Esophagus muscularis mucosa (tissue), 3 donors: ENCODE measurements around the gene TMEM88.
A peak's percentile ranks its signal among the peaks of the same experiment; 100 is the strongest.

Experiments used
- POLR2AphosphoS5 ChIP-seq, 2 donors: sonication (generic); formaldehyde crosslinking; IDR thresholded peaks; one replicate each; pipeline ENCODE4 v1.6.1; 2017; ENCODE audit warnings: antibody characterized with exemption in 2 of 2
- TF ChIP-seq, protein P1 (sequence below), 3 experiments: fragments of 200-600 bp in 2 of 3; fragments of 450-650 bp in 1 of 3; sonication (generic) in 2 of 3; IDR thresholded peaks; one replicate each; pipeline ENCODE4 v1.5.1; 2017 to 2019; ENCODE audit warnings: antibody characterized with exemption in 3 of 3, mild to moderate bottlenecking in 2 of 3, moderate library complexity in 1 of 3

DNA sequence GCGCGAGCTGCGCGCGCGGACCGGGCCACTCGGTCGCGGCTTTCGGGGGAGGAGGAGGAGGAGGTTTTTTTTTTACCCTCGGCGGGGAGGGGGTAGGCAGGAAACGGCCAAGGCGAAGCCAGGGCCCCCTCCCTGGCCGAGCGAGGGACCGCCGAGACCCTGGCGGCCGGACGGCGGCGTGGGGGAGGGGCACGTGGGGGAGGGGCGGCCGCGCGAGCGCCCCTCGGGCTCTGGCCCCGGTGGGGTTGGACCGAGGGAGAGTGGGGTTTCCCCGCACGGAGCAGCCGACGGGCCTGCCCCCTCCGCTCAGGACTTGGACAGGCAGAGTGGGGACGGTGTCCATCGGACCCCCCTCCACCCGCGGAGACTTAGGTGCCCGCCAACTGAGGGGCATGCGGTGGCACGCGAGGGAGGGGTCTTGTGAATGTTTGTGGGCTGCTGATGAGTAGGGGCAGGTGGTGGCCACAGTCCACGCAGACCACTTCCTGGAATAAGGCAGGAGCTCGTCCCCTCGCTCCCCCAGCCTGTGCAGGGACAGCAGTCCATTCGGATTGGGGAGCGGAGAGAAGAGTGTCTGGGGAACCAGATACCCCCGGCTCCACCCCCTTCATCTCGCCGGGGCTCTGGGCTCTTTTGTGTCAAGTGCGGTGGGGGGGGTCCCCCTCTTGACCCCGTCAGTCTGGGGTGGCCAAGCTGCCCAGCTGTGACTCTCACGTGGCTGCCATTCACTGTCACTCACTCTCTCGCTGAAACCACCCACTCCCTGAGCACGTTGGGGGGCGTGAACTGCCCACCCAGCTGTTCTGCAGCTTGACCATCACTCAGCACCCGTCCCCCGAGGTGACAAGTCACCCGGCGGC, 30.7 kb downstream of the TMEM88 start:
- TF ChIP-seq, protein P1, sequence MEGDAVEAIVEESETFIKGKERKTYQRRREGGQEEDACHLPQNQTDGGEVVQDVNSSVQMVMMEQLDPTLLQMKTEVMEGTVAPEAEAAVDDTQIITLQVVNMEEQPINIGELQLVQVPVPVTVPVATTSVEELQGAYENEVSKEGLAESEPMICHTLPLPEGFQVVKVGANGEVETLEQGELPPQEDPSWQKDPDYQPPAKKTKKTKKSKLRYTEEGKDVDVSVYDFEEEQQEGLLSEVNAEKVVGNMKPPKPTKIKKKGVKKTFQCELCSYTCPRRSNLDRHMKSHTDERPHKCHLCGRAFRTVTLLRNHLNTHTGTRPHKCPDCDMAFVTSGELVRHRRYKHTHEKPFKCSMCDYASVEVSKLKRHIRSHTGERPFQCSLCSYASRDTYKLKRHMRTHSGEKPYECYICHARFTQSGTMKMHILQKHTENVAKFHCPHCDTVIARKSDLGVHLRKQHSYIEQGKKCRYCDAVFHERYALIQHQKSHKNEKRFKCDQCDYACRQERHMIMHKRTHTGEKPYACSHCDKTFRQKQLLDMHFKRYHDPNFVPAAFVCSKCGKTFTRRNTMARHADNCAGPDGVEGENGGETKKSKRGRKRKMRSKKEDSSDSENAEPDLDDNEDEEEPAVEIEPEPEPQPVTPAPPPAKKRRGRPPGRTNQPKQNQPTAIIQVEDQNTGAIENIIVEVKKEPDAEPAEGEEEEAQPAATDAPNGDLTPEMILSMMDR (IDR thresholded peaks at IDR 0.05), result no peak
- peak in 1 of 2 donors; percentile 3 for TF ChIP-seq POLR2AphosphoS5 (IDR thresholded peaks at IDR 0.05)
